GM21717 (cell line): ENCODE measurements around the gene SIL1.

ENCODE experiments used
- ATAC-seq: cut with Tn5 transposase; IDR thresholded peaks from one replicate; pipeline ENCODE4 v1.9.1; 2021; ENCODE audit warnings: mild to moderate bottlenecking, moderate library complexity; ENCODE audit not compliant: unreplicated experiment

SIL1 gene

DNA sequence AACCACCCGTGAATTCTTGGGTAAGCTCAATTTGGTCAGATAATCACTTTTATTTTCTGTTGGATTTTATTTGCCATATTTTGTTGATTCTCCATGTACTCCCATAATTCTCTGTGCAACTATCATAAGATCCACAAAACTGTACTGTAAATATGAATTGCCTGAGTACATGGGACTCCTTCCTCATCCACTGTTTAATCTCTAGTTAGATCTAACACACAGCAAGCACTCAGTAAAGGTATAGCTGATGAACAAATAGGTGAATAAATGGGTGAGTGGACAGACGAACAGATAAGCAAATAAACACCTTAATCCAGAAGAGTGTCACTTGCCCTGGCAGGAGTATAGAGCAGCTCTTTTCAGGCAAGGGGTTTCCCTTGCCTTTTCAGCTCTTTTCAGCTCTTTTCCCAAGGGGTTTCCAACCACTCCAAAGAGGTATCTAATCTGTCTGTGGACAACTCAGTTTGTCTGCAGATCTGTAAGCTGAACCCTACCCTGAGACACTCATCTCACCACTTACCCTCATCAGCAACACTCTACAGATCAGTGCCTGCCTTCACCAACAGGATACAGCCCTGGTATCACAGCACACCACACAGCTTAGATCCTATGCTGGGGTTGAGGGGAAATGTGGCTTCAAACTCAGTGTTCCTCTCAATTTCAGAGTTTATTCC lies 51.2 kb downstream of the SIL1 start:
- ATAC-seq: no peak

DNA sequence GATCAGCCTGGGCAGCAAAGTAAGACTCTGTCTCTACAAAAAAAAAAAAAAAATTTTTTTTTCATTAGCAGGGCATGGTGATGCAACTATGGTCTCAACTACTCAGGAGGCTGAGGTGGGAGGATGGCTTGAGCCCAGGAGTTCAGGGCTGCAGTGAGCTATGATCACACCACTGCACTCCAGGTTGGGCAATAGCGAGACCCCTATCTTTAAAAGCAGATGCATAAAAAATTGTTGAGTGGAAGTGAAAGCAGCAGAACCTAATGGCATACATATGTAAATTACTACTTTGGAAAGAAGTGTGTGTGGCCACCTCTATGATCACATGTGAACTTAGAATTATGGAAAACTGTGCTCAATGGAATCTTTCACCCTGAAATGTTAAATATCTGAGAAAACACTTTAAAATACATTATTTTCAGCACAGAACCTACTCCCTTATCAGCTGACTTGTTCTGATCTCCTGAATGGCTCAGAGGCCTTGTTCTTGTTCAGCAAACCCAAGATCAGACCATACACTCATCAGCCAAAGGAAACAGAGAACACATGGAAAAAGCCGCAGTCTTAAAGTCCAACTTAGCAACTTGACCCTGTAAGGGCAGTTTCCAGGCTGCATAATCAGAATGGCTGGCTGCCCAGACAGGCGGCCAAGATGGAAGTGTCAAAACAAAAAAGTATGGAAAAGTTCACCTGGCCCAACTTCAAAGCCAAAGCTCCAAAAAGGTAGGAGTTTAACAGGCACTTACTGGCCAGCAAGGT lies 56.5 kb downstream of the SIL1 start:
- no peak for ATAC-seq

DNA sequence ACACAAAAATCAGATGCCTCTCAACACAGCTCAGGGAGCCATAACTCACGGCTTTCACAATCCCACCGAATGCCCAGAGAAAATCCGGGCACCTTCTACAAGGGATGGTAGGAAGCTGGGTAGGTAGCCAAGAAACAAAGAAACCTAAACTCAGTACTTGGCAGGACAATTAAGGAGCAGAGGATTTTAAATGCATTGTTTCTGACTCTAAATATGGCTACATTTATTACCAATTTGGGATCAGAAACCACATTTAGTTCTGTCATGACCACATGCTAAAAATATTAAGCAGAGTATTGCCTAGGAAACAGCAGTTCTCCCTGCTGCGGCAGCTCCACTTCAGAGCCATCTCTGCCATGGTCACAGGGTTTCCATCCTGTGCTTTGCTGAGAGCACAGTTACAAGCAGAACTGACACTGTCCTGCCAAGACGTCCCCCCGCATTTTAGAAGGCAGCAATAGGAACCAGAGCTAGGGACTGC lies 57.5 kb downstream of the SIL1 start:
- ATAC-seq: no peak

DNA sequence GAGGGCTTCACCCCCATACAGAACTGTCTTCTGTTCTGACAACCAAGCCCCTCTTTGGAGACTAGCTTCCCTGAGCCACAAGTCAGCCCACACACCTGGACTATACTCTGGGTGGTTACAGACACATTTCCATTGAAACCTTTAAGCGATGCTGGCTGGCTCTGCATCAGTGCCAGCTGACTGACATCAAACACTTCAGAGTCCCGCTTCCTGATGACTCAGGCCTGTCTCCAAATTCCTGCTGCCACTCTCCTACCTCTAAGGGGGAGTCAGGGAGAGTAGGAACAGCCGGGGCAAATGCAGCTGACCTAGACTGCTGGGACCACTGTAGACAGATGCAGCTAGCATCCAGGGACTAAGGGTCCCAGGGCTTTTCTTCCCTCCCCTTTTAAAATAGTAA lies 59.4 kb downstream of the SIL1 start:
- no peak for ATAC-seq

DNA sequence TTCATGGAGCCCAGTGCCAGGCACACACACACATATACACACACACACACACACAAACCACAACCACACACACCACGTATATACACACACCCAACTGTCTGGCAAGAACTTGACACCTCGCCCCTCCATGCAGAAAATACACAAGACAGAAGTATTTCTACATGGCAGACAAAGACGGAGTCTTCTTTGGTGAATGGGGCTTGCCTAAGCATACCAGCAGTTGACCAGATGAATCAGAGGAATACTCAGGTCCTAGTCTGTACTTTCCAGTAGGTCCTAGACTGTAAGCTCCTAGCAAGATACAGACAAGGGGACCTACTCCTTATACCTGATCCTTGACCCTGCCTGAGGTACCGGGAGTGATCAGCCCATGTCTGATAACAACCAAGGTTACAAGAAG lies 60.1 kb downstream of the SIL1 start:
- no peak for ATAC-seq

DNA sequence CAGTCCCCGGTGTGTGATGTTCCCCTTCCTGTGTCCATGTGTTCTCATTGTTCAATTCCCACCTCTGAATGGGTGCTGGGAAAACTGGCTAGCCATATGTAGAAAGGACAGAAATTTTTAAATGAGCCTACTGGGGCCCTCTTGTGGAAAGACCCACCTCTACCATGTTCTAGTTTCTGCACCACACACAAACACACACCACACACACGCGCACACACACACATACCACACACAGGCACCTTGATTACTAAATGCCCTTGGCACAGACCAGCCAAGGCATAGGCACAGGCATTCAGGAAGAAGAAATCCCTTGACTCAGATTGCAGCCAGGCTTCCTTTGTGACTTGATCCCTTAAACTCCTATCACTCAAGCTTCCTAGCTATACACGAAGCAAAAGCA lies 60.5 kb downstream of the SIL1 start:
- no peak for ATAC-seq

DNA sequence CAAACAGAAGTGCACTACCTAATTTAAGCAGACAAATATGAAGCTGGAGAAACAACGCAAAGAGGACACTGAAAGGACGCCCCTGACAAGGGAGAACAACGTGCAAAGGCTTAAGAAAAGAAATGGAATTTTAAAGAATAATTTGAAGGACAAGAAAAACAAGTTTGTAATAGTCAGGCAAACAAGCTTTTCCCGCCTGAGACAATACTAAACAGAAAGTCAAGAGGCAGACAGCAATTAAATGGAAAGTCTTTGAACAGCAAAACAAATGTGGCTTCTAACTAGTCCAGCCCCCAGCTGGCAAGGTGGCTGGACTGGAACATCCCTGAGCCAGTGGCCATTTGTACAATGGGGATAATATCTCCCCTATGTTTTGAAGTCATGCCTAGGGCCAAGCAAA lies 63.3 kb downstream of the SIL1 start:
- ATAC-seq: no peak

DNA sequence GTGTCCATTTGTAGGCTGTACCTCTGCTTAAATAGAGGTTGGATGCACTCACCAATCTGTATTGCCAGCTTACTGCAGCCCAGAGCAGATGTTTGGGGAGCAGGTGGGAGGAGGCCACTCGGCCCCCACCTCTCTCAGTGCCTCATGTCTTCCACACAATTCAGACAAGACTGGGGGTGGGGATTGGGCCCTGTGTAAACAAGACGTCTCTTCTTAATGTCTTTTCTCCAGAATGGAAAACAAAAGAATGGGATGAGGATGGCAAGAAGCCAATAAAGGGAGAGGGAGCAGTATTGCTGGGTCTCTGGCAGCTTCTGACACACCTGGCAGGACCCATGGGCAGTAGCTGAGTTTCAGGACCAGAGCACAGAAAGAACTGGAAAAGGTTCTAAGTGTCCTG lies 64.9 kb downstream of the SIL1 start:
- ATAC-seq: no peak

DNA sequence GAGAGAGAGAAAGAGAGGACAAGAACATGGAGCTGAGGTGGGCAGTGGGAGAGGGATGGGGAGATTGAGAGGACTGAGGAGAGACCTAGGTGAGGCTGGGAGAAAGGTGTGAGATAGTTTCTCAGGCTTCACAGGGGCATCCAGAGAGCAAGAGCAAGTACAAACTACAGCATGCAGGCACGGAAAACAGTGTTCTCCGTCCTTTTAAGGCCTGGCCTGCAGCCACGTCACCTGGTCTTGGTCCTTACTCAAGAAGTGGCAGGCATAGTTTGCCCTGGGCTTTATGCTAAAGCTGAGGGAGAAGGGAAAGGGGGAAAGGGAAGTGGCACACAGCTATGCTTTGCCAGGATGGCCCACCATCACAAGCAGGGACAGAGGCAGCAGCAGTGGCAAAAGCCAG lies 65.7 kb downstream of the SIL1 start:
- no peak for ATAC-seq

DNA sequence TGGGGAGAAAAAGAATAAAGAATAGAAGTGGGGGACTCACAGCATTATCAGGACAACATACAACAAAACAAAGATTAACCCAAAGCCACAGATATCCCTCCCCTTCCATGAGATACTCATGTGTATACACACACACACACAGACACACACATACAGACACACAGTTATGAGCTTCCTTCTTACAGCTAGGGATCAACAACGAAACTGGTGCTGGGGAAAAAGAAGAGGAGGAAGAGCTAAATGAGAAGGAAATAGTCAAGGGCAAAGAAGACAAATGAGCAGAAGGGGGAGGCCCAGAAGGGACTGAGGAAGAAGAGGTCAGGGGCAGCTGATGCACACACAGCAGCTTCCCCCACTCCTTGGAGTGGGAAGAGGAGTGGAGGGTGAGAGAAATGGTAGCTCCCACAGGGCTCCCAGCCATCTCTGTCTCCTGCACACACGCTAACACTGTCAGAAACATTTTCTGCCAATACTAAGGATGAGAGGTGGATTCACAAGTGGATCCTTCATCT lies 66.2 kb downstream of the SIL1 start:
- no peak for ATAC-seq

DNA sequence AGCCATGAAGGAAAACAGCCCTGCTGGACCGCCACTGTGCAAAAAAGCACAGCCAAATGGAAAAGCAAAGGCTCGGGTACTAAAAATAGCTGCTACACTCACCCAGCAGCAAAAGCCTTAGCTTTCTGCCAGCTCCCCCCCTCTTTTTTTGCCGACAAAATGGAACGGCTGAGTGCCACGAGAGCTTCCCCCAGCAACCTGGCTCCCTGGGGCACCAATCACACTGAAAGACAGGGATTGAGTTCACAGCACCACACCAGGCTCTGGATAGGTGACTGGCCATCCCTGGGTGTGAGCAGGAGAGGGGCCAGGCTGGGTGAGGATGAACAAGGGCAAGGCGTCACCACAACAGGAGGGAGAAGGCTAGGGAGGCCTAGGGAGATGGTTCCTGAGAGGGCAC lies 66.7 kb downstream of the SIL1 start:
- ATAC-seq: no peak

DNA sequence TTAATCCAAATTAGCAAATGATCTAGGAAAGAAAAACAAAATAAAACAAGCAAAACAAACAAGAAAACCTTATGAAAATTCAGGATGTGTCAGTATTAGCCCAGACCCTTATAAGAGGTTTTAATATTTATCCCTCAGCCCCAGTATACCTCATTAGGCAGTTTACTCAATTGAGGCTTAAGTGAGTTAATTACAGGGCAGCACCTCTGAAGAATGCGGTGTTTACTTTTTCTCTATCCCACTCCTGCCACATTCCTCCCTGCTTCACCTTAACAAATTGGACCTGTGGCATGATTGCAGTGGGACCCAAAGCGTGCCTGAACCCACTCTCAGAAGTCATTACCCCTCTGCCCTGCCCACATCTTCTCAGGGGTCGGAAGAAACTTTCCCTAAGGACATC lies 67.1 kb downstream of the SIL1 start:
- no peak for ATAC-seq

DNA sequence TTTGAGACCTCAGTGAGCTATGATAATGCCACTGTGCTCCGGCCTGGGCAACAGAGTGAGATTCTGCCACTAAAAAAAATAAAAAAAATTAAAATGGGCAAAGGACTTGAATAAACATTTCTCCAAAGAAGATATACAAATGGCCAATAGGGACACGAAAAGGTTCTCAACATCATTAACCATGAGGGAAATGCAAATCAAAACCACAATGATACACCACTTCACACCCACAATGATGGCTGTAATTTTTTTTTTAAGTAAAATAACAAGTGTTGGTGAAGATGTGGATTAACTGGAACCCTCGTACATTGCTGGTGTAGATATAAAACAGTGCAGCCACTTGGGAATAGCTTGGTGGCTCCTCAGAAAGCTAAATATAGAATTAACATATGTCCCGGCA lies 68.0 kb downstream of the SIL1 start:
- no peak for ATAC-seq

DNA sequence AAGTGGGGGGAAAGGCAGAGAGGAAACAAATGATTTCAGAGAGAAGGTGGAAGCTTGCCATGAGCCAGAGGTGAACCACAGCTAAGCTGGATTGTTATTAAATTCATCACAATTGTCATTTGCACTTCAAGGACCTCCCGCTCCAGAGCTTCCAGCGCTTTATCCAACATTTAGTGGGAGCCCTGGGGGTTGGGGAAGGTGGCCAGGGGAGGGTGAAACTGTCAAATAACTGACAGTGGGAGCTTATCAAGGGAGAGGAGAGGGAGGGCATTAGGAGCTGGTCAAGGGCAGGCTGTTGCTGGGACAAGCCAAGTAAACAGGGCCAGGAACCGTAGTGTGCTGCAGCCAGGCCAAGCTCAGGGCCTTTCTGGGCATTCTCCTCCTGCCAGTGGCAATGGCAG lies 71.5 kb downstream of the SIL1 start:
- no peak for ATAC-seq

DNA sequence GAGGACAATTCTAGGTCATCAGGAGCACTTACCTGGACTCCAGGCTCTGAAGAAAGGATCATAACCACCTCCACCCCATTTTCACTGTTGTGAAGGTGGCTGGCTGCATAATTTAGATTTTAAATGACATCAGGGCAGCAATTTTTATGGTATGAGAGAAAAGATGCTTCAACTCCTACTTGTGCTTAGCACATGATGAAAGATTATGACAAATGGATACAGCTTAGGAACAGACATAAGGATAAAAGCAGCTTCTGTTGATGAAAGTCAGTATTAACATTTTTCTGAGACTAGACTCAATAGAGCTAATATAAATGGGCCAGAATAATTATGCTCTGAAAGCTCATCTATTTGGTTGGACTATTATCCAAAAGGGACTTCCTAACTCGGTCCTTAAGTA lies 72.2 kb downstream of the SIL1 start:
- no peak for ATAC-seq

DNA sequence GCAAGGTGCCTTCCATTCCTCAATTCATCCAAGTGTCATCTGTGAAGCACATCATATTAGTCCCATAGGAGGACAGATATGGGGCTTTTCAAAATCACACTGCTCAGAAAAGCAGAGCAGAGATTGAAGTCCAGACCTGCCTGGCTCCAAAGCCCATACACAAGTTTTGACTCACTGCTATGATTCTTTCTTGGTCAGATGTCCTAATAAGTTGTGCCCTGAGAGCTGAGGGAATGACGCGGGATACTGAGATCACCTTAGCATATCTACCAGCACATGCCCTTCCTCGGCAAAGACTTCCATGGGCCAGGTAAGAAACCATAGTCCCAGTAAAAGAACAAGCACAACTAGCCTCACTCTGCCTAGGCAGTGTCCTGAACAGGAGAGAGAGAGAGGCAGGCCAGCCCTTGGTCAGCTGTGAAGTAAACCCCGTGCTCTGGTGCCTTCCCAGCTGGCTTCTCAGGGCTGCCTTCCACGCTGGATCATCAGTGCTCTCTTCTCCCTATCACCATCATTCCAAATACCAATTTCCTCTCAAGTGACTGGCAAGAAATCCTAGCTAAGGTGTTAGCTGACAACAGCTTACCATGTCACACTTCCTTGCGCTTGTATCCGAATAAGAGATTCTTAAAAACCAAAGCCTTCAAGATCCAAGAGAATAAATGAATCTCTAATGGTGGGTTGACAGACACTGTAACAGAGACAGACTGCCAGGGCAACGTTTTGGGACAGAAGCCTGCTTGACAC lies 73.2 kb downstream of the SIL1 start:
- no peak for ATAC-seq

DNA sequence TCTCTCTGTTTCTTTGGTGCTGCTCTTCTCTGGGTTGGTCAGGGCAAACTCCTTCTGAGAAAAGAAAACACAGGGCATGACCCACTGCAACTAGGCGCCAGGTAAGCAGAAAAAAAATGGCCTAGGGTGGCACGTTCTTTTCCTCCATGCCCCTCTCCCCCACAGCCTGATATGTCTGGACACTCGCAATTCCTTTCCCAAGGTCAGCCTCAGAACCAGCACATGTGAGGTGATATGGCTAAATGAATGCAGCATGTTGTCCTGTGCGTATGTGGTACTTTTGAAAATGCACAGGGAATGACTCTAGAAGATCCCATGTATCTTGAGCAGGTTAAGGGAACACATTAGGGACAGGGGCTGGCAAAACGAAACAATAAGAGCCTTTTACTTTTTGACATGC lies 77.0 kb downstream of the SIL1 start:
- ATAC-seq: no peak

DNA sequence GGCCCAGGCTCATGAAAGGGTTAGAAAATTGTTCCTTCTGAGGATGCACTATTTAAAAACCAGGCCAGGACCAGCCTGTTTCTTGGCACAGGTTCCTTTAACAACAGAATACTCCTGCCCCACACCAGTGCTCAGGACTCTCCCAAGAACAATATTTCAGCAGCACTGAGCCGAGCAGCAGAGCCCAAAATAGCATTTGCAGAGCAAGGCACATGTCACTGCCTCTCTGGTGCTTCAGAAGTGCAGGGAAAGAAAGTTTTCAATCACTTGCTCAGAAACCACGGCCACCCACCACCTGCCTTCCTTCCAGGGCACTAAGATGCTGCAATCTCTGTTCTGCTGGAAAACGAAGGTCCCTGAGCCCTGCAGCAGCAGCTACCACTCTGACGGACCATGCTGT lies 77.6 kb downstream of the SIL1 start:
- no peak for ATAC-seq

DNA sequence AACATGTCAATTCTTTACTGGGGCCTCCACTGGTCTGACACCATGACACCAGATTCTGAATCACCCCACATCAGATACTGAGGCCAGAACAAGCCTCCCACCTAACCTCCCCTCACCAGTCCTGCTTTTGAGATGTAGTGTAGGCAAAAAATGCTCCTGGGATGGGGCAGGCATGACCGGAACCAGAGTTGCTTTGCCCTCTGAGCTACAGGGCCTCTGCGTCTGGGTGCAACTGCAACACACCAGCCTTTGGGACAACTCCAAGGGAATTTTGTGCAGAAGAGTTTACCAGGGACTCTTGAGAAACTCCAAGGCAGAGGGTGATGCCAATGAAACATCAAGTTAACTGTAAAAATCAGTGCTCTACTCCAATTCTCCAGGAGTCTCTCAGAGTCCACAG lies 79.4 kb downstream of the SIL1 start:
- ATAC-seq: no peak

DNA sequence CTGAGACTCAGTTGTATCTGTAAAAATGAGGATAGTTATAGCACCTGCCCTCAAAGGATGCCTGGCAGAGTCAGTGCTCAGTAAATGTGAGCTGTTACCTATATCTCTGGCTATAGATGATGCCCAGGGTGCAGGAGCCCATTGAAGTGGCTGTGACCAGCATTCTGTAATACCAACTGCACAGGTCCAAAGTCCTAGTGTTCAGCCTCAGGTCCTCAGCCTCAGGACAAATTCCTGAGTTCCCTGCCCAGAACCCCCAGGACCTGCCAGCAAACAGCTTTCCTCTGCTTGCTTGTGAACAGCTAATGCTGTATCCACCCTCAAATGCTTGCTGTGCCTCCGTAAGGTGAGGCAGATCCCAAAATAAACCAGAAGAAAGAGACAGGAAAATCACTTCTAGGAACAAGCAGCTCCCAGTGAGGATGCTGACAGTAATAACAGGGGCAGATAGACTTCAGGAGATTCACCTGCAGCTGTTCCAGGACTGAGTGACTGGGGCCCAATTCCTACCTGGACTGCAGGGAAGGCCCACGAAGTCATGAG lies 80.8 kb downstream of the SIL1 start:
- ATAC-seq: no peak

DNA sequence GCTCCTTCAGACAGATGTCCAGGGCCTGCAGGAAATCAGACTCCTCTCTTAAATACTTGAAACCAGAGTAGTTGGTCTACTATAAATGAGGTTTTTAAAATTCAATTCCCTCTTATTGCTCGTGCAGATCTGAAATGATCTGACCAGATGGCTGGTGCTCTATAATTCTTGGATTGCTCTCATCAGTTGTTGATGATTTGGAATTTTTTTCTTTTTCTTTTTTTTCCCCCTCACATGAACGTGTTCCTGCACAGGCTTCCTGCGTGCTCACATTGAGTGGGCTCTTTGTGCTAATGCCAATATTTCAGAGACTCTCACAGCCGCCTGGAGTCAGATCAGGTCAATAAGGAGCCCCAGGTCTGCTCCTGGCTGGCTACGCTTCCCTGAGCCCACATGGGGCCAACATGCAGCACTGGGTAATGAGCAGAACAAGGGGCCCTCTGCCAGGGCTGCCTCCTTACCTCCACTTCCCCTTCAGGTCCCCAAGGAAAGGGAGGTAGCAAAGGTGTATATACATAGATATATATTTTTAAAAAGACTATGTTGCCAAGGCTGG lies 82.0 kb downstream of the SIL1 start:
- no peak for ATAC-seq
